Fibroblast of pulmonary artery (primary cell): Measurements from ENCODE around the gene EXOSC3.

Experiments used
- DNase-seq: peaks from one replicate; pipeline ENCODE4 v3.0.0-alpha.2; 2010; ENCODE audit warnings: low read depth
- H3K4me3 ChIP-seq: replicated peaks from 2 replicates; pipeline ENCODE4 v1.5.1; 2011; ENCODE audit warnings: low read depth, mild to moderate bottlenecking, control low read depth, low read length, moderate library complexity
- CTCF ChIP-seq: IDR thresholded peaks from 2 replicates; pipeline ENCODE4 v1.5.1; 2011; ENCODE audit warnings: mild to moderate bottlenecking, control low read depth, low read length, inconsistent platforms; ENCODE audit errors: missing control alignments

Gene EXOSC3

GRCh38 chr9:37792122-37792521, 7.3 kb upstream of the EXOSC3 start:
- no peak overlapping the region for H3K4me3 ChIP-seq
- no peak for DNase-seq
- no peak for TF ChIP-seq CTCF

- TF ChIP-seq CTCF: no peak
- no peak overlapping the region for H3K4me3 ChIP-seq
- DNase-seq: no peak
Measured at GRCh38 chr9:37790096-37790495, 5.2 kb upstream of the EXOSC3 start.

GRCh38 chr9:37788332-37788731, 3.5 kb upstream of the EXOSC3 start:
- no peak for DNase-seq
- TF ChIP-seq CTCF: no peak
- no peak overlapping the region for H3K4me3 ChIP-seq

- DNase-seq: no peak
- TF ChIP-seq CTCF: no peak
- H3K4me3 ChIP-seq: no peak overlapping the region
Measured at GRCh38 chr9:37787059-37787458, 2.2 kb upstream of the EXOSC3 start.

GRCh38 chr9:37784291-37784615, 611 bp downstream of the EXOSC3 start:
- peak overlapping the region; percentile 94 for H3K4me3 ChIP-seq
- TF ChIP-seq CTCF: no peak
- no peak for DNase-seq

- TF ChIP-seq CTCF: no peak
- no peak overlapping the region for H3K4me3 ChIP-seq
- no peak for DNase-seq
Measured at GRCh38 chr9:37778534-37778933, 6.3 kb downstream of the EXOSC3 start.

- peak; percentile 12 for DNase-seq
- H3K4me3 ChIP-seq: no peak overlapping the region
- TF ChIP-seq CTCF: no peak
Measured at GRCh38 chr9:37776328-37776727, 8.5 kb downstream of the EXOSC3 start.
